K562 (cell line): ENCODE data around the gene PRM2. TPM values are rescaled to one million over a fixed set of nuclear protein-coding genes. Genes with fewer than 3 reads are reported as not detected.

Experiments
- DMBX1 ChIP-seq: fragments of 250-450 bp; sonication (Bioruptor Pico); IDR thresholded peaks from 2 replicates; pipeline ENCODE4 v1.8.0; 2022; ENCODE audit warnings: inconsistent platforms, mild to moderate bottlenecking, moderate library complexity, borderline replicate concordance
- ELF1 ChIP-seq: fragments of 200-800 bp; sonication (Bioruptor generic); IDR thresholded peaks from 2 replicates; pipeline ENCODE4 v1.6.1; 2016; ENCODE audit warnings: missing genetic modification characterization, missing compliant biosample characterization
- HNRNPK ChIP-seq: fragments of 200-400 bp; formaldehyde crosslinking; IDR thresholded peaks from one replicate; pipeline ENCODE4 v1.6.1; 2018; ENCODE audit warnings: mild to moderate bottlenecking, low read depth, low read length; ENCODE audit not compliant: poor library complexity, severe bottlenecking
- HOMEZ ChIP-seq: fragments of 250-450 bp; sonication (Bioruptor Pico); IDR thresholded peaks from 2 replicates; pipeline ENCODE4 v1.4.0; 2020; ENCODE audit warnings: mild to moderate bottlenecking, moderate library complexity
- MTA3 ChIP-seq: fragments of 450-650 bp; formaldehyde crosslinking; IDR thresholded peaks from 2 replicates; pipeline ENCODE4 v1.6.1; 2017; ENCODE audit warnings: mild to moderate bottlenecking, borderline replicate concordance
- MYBL2 ChIP-seq, 2 experiments: fragments of 450-650 bp in 1 of 2; sonication (generic) in 1 of 2; formaldehyde crosslinking in 1 of 2; IDR thresholded peaks; 2 replicates each; pipeline versions ENCODE4 v1.6.1 to v1.8.1; 2017 to 2022; ENCODE audit warnings: borderline replicate concordance in 1 of 2, inconsistent platforms in 1 of 2, low read depth in 1 of 2, mild to moderate bottlenecking in 1 of 2, missing genetic modification reagents in 1 of 2, moderate library complexity in 1 of 2
- RBBP5 ChIP-seq: fragments of 200-600 bp; sonication (generic); IDR thresholded peaks from 2 replicates; pipeline ENCODE4 v1.6.1; 2012; ENCODE audit warnings: borderline replicate concordance, mild to moderate bottlenecking, low read length, control low read depth, inconsistent platforms; ENCODE audit not compliant: insufficient read depth, poor library complexity, severe bottlenecking
- SAFB ChIP-seq: fragments of 200-400 bp; formaldehyde crosslinking; IDR thresholded peaks from 2 replicates; pipeline ENCODE4 v1.6.1; 2017; ENCODE audit warnings: low read depth, low read length, borderline replicate concordance
- SPI1 ChIP-seq: IDR thresholded peaks from 2 replicates; pipeline ENCODE4 v1.6.1; 2011; ENCODE audit warnings: low read depth, low read length, control low read depth, borderline replicate concordance
- TAF1 ChIP-seq: IDR thresholded peaks from 2 replicates; pipeline ENCODE4 v1.6.1; 2011; ENCODE audit warnings: mild to moderate bottlenecking, low read length, moderate library complexity; ENCODE audit not compliant: insufficient read depth, control insufficient read depth, severe bottlenecking; ENCODE audit errors: extremely low read depth
- THAP12 ChIP-seq: fragments of 250-450 bp; sonication (Bioruptor Pico); IDR thresholded peaks from 2 replicates; pipeline ENCODE4 v1.9.0; 2021; ENCODE audit warnings: mild to moderate bottlenecking, inconsistent platforms
- XRCC5 ChIP-seq: fragments of 200-400 bp; formaldehyde crosslinking; IDR thresholded peaks from 2 replicates; pipeline ENCODE4 v1.6.1; 2017; ENCODE audit warnings: low read depth, mild to moderate bottlenecking, low read length
- ZBTB11 ChIP-seq, 3 experiments: fragments of 200-800 bp in 1 of 3; fragments of 250-450 bp in 1 of 3; fragments of 450-650 bp in 1 of 3; sonication (Bioruptor Pico) in 1 of 3; sonication (Bioruptor generic) in 1 of 3; formaldehyde crosslinking in 1 of 3; IDR thresholded peaks; 2 replicates each; pipeline versions ENCODE4 v1.6.1 to v1.8.0; 2016 to 2022; ENCODE audit warnings: mild to moderate bottlenecking in 2 of 3, missing genetic modification characterization in 2 of 3, missing compliant biosample characterization in 1 of 3, moderate library complexity in 1 of 3
- ZFP1 ChIP-seq: fragments of 450-650 bp; formaldehyde crosslinking; IDR thresholded peaks from 2 replicates; pipeline ENCODE4 v1.4.0; 2020; ENCODE audit warnings: mild to moderate bottlenecking, mixed read lengths
- ZNF76 ChIP-seq: fragments of 250-450 bp; sonication (Bioruptor Pico); IDR thresholded peaks from 2 replicates; pipeline ENCODE4 v1.4.0; 2020; ENCODE audit warnings: mild to moderate bottlenecking, moderate library complexity, borderline replicate concordance
- ZNF780A ChIP-seq: fragments of 250-450 bp; sonication (Bioruptor Pico); IDR thresholded peaks from 2 replicates; pipeline ENCODE4 v1.5.0; 2021; ENCODE audit warnings: mild to moderate bottlenecking
- polyA plus RNA-seq, 8 experiments: library from polyadenylated mRNA; depleted of rRNA in 4 of 8; stranded (reverse) in 5 of 8; unstranded in 3 of 8; fragments of >200 nt; fragmentation: Nextera tagmentation in 2 of 8; fragmentation: Illumina TruSeq in 1 of 8; extraction: Ambion mirVana in 2 of 8; extraction: Trizol in 1 of 8; gene quantifications; 2 replicates each; pipeline versions ENCODE4 v1.2.1 to v1.2.3, GENCODE V29; 2011 to 2014; ENCODE audit warnings: inconsistent platforms in 1 of 8, missing spikeins in 1 of 8
- total RNA-seq, 7 experiments: library from RNA; depleted of rRNA in 6 of 7; stranded (reverse); fragments of >200 nt in 6 of 7; fragmentation: Illumina TruSeq in 2 of 7; extraction: Trizol in 2 of 7; gene quantifications; 2 replicates each; pipeline versions ENCODE4 v1.2.1 to v1.2.3, GENCODE V29; 2011 to 2021; ENCODE audit warnings: low replicate concordance in 1 of 7

PRM2 gene
- total and polyA plus RNA-seq, 9 of the 15 experiments (the other 6 are each of a cell fraction or from before 2014, with no cell fraction given) = not detected

DNA sequence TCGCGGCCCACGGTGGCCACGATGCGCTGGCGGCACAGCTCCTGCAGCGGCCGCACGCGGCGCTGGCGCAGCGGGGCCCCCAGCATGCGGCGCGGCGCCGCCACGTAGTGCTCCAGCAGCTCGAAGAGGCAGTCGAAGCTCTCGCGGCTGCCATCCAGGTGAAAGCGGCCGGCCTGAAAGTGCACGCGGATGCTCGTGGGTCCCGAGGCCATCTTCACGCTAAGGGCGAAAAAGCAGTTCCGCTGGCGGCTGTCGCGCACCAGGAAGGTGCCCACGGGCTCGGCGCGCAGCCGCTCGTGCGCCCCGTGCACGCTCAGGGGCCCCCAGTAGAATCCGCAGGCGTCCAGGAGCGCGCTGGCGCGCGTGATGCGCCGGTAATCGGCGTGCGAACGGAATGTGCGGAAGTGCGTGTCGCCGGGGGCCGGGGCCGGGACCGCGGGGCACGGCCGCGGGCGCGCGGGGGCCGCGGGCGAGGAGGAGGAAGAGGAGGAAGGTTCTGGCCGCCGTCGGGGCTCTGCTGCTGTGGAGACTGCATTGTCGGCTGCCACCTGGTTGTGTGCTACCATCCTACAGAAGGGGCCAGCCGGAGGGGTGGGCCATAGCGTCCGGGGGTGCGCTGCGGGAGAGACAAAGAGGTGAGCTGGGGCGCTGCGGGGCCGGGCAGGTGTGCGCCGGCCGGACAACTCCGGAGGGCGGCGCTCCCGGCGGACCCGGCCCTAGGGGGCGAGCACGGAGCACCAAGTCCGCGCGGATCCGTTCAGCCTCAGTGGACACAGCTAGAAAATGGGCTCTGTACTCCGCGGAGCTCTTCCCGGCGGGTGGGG lies 21.2 kb downstream of the PRM2 start (continued):
- TF ChIP-seq SAFB (peak; percentile 72), RBBP5 (peak; percentile 89), TAF1 (peak; percentile 45), THAP12 (peak; percentile 12; the same call in 1 of the 2 replicates), HOMEZ (no peak), ZBTB11 (CRISPR knock-in tag; IDR thresholded peaks at IDR 0.05) (0 out of 6 replicates have a peak, but pooled peaks of 1 of the 3 experiments have one; percentile 56), XRCC5 (peak; percentile 48; the same call in 1 of the 2 replicates), HNRNPK (no peak), ZNF780A (CRISPR knock-in tag) (no peak), MYBL2 (IDR thresholded peaks at IDR 0.05; ENCODE audit: low read depth) (no peak), MYBL2 (CRISPR knock-in tag; IDR thresholded peaks at IDR 0.05; ENCODE audit: borderline replicate concordance) (0 out of 2 replicates have a peak, but pooled peaks have one; percentile 77), DMBX1 (CRISPR knock-in tag) (peak; percentile 90), ZFP1 (CRISPR knock-in tag) (peak; percentile 46; the same call in 1 of the 2 replicates), ZNF76 (peak; percentile 77), MTA3 (peak; percentile 81; the same call in 1 of the 2 replicates), SPI1 (0 out of 2 replicates have a peak, but pooled peaks have one; percentile 13), ELF1 (peak; percentile 62)
